GM12864 (cell line): ENCODE results near the gene ULK3.
A peak's percentile ranks its signal among the peaks of the same experiment; 100 is the strongest.

Experiments
- DNase-seq: peaks from one replicate; pipeline ENCODE4 v3.0.0-alpha.2; 2011; ENCODE audit warnings: low read depth
- H3K4me3 ChIP-seq: 2 replicates; pipeline ENCODE4 v1.5.1; 2011; ENCODE audit warnings: mild to moderate bottlenecking, low read depth, low read length, control low read depth
- TF ChIP-seq, protein P1 (sequence below): IDR thresholded peaks from 2 replicates; pipeline ENCODE4 v1.5.1; 2011; ENCODE audit warnings: low read depth, mild to moderate bottlenecking, moderate library complexity, low read length, control low read depth, inconsistent platforms; ENCODE audit errors: missing control alignments

Gene ULK3

GRCh38 chr15:74824976-74825375, 18.0 kb downstream of the ULK3 start:
- H3K4me3 ChIP-seq: no peak overlapping the region
- TF ChIP-seq, protein P1, sequence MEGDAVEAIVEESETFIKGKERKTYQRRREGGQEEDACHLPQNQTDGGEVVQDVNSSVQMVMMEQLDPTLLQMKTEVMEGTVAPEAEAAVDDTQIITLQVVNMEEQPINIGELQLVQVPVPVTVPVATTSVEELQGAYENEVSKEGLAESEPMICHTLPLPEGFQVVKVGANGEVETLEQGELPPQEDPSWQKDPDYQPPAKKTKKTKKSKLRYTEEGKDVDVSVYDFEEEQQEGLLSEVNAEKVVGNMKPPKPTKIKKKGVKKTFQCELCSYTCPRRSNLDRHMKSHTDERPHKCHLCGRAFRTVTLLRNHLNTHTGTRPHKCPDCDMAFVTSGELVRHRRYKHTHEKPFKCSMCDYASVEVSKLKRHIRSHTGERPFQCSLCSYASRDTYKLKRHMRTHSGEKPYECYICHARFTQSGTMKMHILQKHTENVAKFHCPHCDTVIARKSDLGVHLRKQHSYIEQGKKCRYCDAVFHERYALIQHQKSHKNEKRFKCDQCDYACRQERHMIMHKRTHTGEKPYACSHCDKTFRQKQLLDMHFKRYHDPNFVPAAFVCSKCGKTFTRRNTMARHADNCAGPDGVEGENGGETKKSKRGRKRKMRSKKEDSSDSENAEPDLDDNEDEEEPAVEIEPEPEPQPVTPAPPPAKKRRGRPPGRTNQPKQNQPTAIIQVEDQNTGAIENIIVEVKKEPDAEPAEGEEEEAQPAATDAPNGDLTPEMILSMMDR: no peak
- no peak for DNase-seq

DNA sequence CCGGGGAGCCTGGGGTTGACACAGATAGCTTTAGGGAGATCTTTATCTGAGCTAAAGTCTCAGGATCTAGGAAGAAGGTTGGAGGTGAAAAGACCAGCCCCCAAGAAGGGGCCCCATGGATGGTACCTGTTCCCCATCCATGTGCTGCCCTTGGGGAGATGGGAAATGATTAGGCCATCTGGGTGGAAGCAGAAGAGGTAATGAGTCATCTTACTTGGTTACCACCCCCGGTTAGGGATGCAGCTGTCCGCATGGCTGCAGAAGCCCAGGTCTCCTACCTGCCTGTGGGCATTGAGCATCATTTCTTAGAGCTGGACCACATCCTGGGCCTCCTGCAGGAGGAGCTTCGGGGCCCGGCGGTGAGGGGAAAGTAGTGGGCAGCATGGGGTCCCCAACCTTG, 19.6 kb downstream of the ULK3 start:
- no peak overlapping the region for H3K4me3 ChIP-seq
- DNase-seq: no peak
- TF ChIP-seq, protein P1: no peak

GRCh38 chr15:74822233-74822632, 20.7 kb downstream of the ULK3 start:
- no peak overlapping the region for H3K4me3 ChIP-seq
- DNase-seq: no peak
- TF ChIP-seq, protein P1: no peak

DNA sequence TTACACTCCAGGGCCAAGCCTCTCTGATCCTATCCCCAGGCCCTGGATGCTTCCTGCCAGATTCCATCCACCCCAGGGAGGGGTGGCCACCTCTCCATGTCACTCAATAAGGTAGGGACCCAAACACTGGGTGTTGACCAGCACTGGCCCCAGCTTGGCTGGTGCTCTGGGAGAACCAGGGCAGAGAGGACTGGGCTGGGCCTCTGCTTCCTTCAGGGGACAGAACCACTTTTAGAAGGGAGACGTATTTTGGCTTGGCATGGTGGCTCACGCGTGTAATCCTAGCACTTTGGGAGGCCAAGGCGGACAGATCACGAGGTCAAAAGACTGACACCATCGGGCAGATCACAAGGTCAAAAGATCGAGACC, 21.2 kb downstream of the ULK3 start:
- DNase-seq: no peak
- no peak overlapping the region for H3K4me3 ChIP-seq
- TF ChIP-seq, protein P1: no peak

DNA sequence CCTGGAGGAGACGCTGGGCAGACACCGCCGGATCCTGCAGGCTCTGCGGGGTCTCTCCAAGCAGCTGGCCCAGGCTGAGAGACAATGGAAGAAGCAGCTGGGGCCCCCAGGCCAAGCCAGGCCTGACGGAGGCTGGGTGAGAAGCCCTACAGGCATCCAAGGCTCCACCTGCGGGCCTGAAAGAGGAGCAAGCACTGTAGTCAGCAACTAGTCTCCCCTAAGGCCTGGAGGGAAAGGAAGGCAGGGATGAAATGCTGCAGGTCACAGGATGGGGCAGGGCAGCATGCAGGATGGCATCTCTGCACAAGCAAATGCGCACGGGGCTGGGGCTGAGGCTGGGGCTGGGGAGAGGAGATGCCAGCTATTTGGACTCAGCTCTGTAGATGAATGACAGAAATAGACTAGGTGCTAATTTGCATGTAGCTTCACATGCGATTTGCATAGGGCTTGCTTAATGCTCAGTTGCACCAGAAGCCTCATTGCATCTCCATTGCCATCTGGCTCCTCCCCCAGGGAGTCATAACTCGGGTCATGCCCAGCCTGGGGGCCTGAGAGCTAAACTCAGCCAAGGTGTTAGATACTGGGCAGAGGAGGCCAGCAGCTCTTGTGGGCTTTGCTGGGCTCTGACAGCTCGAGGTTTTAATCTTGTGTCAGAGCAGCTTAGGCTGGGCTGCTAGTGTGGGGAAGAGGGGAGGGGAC, 21.7 kb downstream of the ULK3 start:
- no peak overlapping the region for H3K4me3 ChIP-seq
- TF ChIP-seq, protein P1: no peak
- peak; percentile 58 for DNase-seq

DNA sequence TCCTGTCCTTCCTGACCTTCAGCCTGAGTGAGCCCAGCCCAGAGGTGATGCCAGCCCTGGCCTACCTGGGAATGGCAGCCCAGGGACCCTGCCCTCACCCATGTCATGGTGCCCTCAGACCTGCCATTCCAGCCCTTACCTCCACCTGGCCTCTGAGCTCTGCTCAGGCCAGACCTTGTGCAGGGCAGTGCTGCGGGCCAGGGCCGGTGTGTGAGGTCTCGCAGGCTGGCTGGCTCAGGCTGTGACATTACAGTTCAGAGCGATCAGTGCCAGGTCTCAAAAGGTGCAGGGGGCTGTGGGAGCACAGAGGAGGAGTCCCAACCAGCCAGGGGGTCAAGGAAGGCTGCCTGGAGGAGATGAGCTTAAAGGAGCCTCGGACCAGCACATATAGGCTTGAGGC, 22.9 kb downstream of the ULK3 start:
- TF ChIP-seq, protein P1: no peak
- no peak for DNase-seq
- no peak overlapping the region for H3K4me3 ChIP-seq

DNA sequence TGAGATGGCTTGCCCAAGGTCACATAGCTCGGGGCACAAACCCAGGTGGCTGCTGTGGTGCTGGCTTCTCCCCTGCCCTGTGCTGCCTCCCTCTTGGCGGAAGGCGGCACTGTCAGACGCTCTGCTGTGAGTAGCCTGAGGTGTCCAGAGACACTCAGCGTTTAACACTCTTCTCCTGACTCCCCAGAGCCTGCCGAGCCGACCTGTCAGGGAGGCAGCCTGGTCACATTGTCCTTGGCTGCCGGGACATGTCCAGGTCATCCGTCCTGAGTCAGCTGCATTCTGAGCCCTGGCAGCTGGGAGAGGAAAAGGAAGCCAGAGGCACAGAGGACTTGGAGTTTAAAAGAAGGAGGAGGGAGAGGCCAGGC, 25.6 kb downstream of the ULK3 start:
- no peak overlapping the region for H3K4me3 ChIP-seq
- TF ChIP-seq, protein P1: no peak
- DNase-seq: no peak
